ENCODE results near the gene EIF2D. TPM values are rescaled to one million over a fixed set of nuclear protein-coding genes. Genes with fewer than 3 reads are reported as not detected.

EIF2D gene
- total and polyA plus RNA-seq, 9 of the 15 experiments (the other 6 are each of a cell fraction or from before 2014, with no cell fraction given): 81.1 to 138 (median 93.9) TPM

- TF ChIP-seq ZNF41 (CRISPR knock-in tag; conservative IDR thresholded peaks at IDR 0.05): no peak
- TF ChIP-seq EZH2 (IDR thresholded peaks at IDR 0.05; ENCODE audit: borderline replicate concordance, low read depth, low read length): no peak
- TF ChIP-seq POLR3A (IDR thresholded peaks at IDR 0.05; ENCODE audit: borderline replicate concordance, extremely low read depth, insufficient read depth, insufficient read length): no peak
- peak; percentile 99 for TF ChIP-seq ARID2 (IDR thresholded peaks at IDR 0.05)
- peak; percentile 43 for TF ChIP-seq POU5F1 (IDR thresholded peaks at IDR 0.05; ENCODE audit: borderline replicate concordance, low read depth, low read length, partially characterized antibody)
- no peak for TF ChIP-seq TAF7 (tag; IDR thresholded peaks at IDR 0.05)
- TF ChIP-seq ZBTB43 (CRISPR knock-in tag; IDR thresholded peaks at IDR 0.05): no peak
- no peak for TF ChIP-seq PTBP1 (IDR thresholded peaks at IDR 0.05; ENCODE audit: low read depth, low read length)
- no peak for TF ChIP-seq ZNF121 (CRISPR knock-in tag; conservative IDR thresholded peaks at IDR 0.05)
- no peak for TF ChIP-seq ZNF3 (CRISPR knock-in tag; IDR thresholded peaks at IDR 0.05)
- no peak for TF ChIP-seq PHB (CRISPR knock-in tag; IDR thresholded peaks at IDR 0.05)
- peak; percentile 56 for TF ChIP-seq NFIC (IDR thresholded peaks at IDR 0.05)
- TF ChIP-seq RBM22 (IDR thresholded peaks at IDR 0.05; ENCODE audit: low read depth, low read length, poor library complexity, severe bottlenecking): no peak
- no peak for TF ChIP-seq RFX7 (CRISPR knock-in tag; IDR thresholded peaks at IDR 0.05)
- no peak for TF ChIP-seq JUN (IDR thresholded peaks at IDR 0.05; ENCODE audit: borderline replicate concordance, low read depth, low read length)
- no peak for TF ChIP-seq JUN (CRISPR knock-in tag; IDR thresholded peaks at IDR 0.05; ENCODE audit: borderline replicate concordance)
- TF ChIP-seq BACH1 (tag; IDR thresholded peaks at IDR 0.05): no peak
- no peak for TF ChIP-seq E2F3 (CRISPR knock-in tag; IDR thresholded peaks at IDR 0.05)
- no peak for TF ChIP-seq ZBTB11 (CRISPR knock-in tag; IDR thresholded peaks at IDR 0.05)
- no peak for TF ChIP-seq NCOA6 (IDR thresholded peaks at IDR 0.05)
- no peak for TF ChIP-seq HES1 (IDR thresholded peaks at IDR 0.05; ENCODE audit: low read depth)
- peak; percentile 57 for TF ChIP-seq RBM39 (optimal IDR thresholded peaks at IDR 0.05; ENCODE audit: low read depth, low read length)
Observed at GRCh38 chr1:206583707-206584648, 28.3 kb downstream of the EIF2D start (continued).
